GM12878 (cell line): ENCODE measurements around the gene TMEM178A. TPM values are rescaled to one million over a fixed set of nuclear protein-coding genes. Genes with fewer than 3 reads are reported as not detected.
"Not testable (repeated sequence)": the region's sequence is repeated elsewhere in the genome, so short reads cannot be mapped to it uniquely, and the experiment has no call there.

Experiments used
- ATAC-seq: fragments of 200-7000 bp; cut with Tn5 transposase; 3 replicates; pipeline ENCODE4 v1.9.1; 2020; ENCODE audit warnings: mild to moderate bottlenecking, moderate library complexity
- BruUV-seq: library from RNA; stranded (reverse); fragments of 400-500 nt; replicated peaks from 2 replicates; lab custom pipeline; 2021; lab: Mats Ljungman, UMichigan
- CTCF ChIA-PET: fragments of 300-600 bp; sonication (Branson Sonifier 250); formaldehyde crosslinking; extraction: SDS; loops from one replicate; lab custom pipeline; 2021; ENCODE audit warnings: inconsistent platforms; lab: Yijun Ruan, JAX
- POLR2A ChIA-PET: fragments of 350-600 bp; formaldehyde crosslinking; extraction: SDS; loops from one replicate; lab custom pipeline; 2021; ENCODE audit warnings: inconsistent platforms; lab: Charles Lee
- RAD21 ChIA-PET: fragments of 300-600 bp; sonication (Branson Sonifier 250); formaldehyde crosslinking; loops from one replicate; lab custom pipeline; 2023; ENCODE audit warnings: antibody characterized with exemption; ENCODE audit not compliant: unreplicated experiment; lab: Charles Lee
- SMC1A ChIA-PET: fragments of 300-600 bp; sonication (Branson Sonifier 250); formaldehyde crosslinking; loops from one replicate; lab custom pipeline; 2023; ENCODE audit not compliant: unreplicated experiment, uncharacterized antibody; lab: Charles Lee
- DNase-seq: peaks from one replicate; pipeline ENCODE4 v3.0.0-alpha.2; 2011; ENCODE audit warnings: low read depth, low spot score
- FAIRE-seq: peaks from 3 replicates; lab custom pipeline; 2011; peaks lifted over from hg19 to GRCh38; lab: Jason Lieb, UNC
- H2AFZ ChIP-seq: 2 replicates; pipeline ENCODE4 v1.6.0; 2011; ENCODE audit warnings: low read depth, low read length, control low read depth; ENCODE audit not compliant: control insufficient read depth
- H3K27ac ChIP-seq: 2 replicates; pipeline ENCODE4 v1.5.1; 2011; ENCODE audit warnings: control low read depth; ENCODE audit not compliant: control insufficient read depth, insufficient read depth
- H3K27me3 ChIP-seq, 2 experiments: replicated peaks in 1 of 2; 2 replicates each; pipeline versions ENCODE4 v1.6.0 to v1.6.1; 2011; ENCODE audit warnings: low read length in 1 of 2; ENCODE audit not compliant: control insufficient read depth in 2 of 2, insufficient read depth in 2 of 2
- H3K36me3 ChIP-seq, 2 experiments: 2 replicates each; pipeline ENCODE4 v1.5.1; 2011; ENCODE audit warnings: low read length in 1 of 2; ENCODE audit not compliant: control insufficient read depth in 2 of 2, insufficient read depth in 2 of 2
- H3K4me1 ChIP-seq: 2 replicates; pipeline ENCODE4 v1.6.1; 2011; ENCODE audit warnings: mild to moderate bottlenecking, low read length, moderate library complexity, mixed read lengths; ENCODE audit not compliant: control insufficient read depth, insufficient read depth
- H3K4me2 ChIP-seq: 2 replicates; pipeline ENCODE4 v1.6.0; 2011; ENCODE audit warnings: control low read depth; ENCODE audit not compliant: control insufficient read depth, insufficient read depth
- H3K4me3 ChIP-seq: fragments of 200-600 bp; sonication (generic); 2 replicates; pipeline ENCODE4 v1.5.1; 2016
- H3K79me2 ChIP-seq: 2 replicates; pipeline ENCODE4 v1.6.0; 2011; ENCODE audit warnings: low read length; ENCODE audit not compliant: control insufficient read depth, insufficient read depth
- H3K9ac ChIP-seq: 2 replicates; pipeline ENCODE4 v1.8.0; 2011; ENCODE audit warnings: low read length, control low read depth, mixed read lengths; ENCODE audit not compliant: control insufficient read depth, insufficient read depth
- H3K9me3 ChIP-seq: replicated peaks from 3 replicates; pipeline ENCODE4 v1.5.1; 2011; ENCODE audit warnings: mild to moderate bottlenecking, low read length; ENCODE audit not compliant: control insufficient read depth, insufficient read depth
- H4K20me1 ChIP-seq: 2 replicates; pipeline ENCODE4 v1.6.0; 2011; ENCODE audit not compliant: control insufficient read depth, insufficient read depth
- DPF2 ChIP-seq: fragments of 450-650 bp; IDR thresholded peaks from 2 replicates; pipeline ENCODE4 v1.6.1; 2017; ENCODE audit warnings: mild to moderate bottlenecking
- IKZF2 ChIP-seq, 2 experiments: fragments of 450-650 bp; IDR thresholded peaks; 2 replicates each; pipeline ENCODE4 v1.6.1; 2017; ENCODE audit warnings: mild to moderate bottlenecking in 2 of 2, moderate library complexity in 2 of 2
- RUNX3 ChIP-seq: IDR thresholded peaks from 2 replicates; pipeline ENCODE4 v1.6.1; 2012; ENCODE audit warnings: low read length, inconsistent platforms
- TAF1 ChIP-seq: IDR thresholded peaks from 2 replicates; pipeline ENCODE4 v1.6.1; 2011; ENCODE audit warnings: mild to moderate bottlenecking, low read depth, low read length, borderline replicate concordance
- ZNF207 ChIP-seq: fragments of 450-650 bp; IDR thresholded peaks from 2 replicates; pipeline ENCODE4 v1.6.1; 2014; ENCODE audit warnings: antibody characterized with exemption, mild to moderate bottlenecking, borderline replicate concordance
- WGBS: methylation state at CpG from one replicate; pipeline ENCODE4 v1.1.6; 2016; ENCODE audit warnings: low lambda C conversion rate; ENCODE audit not compliant: insufficient replicate concordance, insufficient coverage; ENCODE audit errors: missing lambda C conversion rate; 5-methylcytosine and 5-hydroxymethylcytosine counted together
- in situ Hi-C: fragments of 300-500 bp; cut with MboI; formaldehyde crosslinking; loops from 9 replicates; pipeline ENCODE4 v1.14.3; 2018; ENCODE audit warnings: mixed read lengths
- intact Hi-C: fragments of 100-400 bp; cut with micrococcal nuclease; formaldehyde crosslinking; loops from one replicate; pipeline ENCODE4 v1.14.2; 2022; ENCODE audit not compliant: unreplicated experiment
- polyA plus RNA-seq, 11 experiments: library from polyadenylated mRNA; depleted of rRNA in 4 of 11; unstranded in 6 of 11; stranded (reverse) in 5 of 11; fragments of >200 nt; fragmentation: Nextera tagmentation in 4 of 11; fragmentation: Illumina TruSeq in 1 of 11; extraction: Ambion mirVana in 4 of 11; extraction: Trizol in 1 of 11; gene quantifications; 1 replicate in 1 of 11; 2 replicates in 10 of 11; pipeline versions ENCODE4 v1.2.1 to v1.2.3, GENCODE V29; 2011 to 2016; ENCODE audit warnings: inconsistent platforms in 2 of 11, missing spikeins in 2 of 11, low read depth in 1 of 11
- total RNA-seq, 4 experiments: library from RNA; depleted of rRNA in 3 of 4; stranded (reverse); fragments of >200 nt in 3 of 4; fragmentation: Illumina TruSeq in 1 of 4; extraction: Trizol in 1 of 4; gene quantifications; 2 replicates each; pipeline versions ENCODE4 v1.2.1 to v1.2.3, GENCODE V29; 2013 to 2021

The TMEM178A gene
- total and polyA plus RNA-seq, 10 of the 15 experiments (the other 5 are each of a cell fraction or from before 2014, with no cell fraction given), result not detected

DNA sequence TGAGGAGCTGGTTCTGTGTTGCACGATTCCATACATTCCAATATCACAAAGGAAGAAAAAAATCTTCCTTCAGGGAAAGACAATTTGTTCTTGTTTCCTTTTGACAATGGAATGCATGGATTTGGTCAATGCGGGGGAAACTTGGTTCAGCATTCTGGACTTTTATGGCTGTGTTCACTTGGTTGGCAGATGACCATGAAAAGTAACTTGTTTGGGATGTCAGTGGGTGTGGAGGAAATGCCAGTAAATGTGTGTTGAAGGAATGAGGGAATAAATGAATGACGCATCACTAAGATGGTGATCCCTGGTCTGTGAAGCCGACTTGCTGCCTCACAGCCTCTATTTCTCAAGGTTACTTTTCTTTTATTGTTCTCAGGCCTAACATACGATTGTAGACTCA, 59.7 kb downstream of the TMEM178A start (continued):
- TF ChIP-seq ZNF207 (no peak), TAF1 (no peak)

DNA sequence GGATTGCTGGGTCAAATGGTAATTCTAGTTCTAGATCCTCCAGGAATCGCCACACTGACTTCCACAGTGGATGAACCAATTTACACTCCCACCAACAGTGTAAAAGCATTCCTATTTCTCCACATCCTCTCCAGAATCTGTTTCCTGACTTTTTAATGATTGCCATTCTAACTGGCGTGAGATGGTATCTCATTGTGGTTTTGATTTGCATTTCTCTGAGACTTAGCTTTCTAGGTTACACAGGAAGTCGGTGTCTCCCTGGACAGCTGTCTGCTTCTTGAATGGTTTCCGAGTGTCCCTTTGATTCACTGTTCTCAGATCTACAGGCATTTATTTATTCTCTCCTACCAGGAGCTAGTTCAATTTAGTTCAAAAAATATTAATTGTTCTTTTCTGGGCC, 62.4 kb downstream of the TMEM178A start:
- DNase-seq, FAIRE-seq, POLR2A ChIA-PET, H3K4me3 ChIP-seq, H3K27me3 ChIP-seq, H3K9me3 ChIP-seq, H3K79me2 ChIP-seq, H3K4me2 ChIP-seq, H3K4me1 ChIP-seq, H3K27ac ChIP-seq, H4K20me1 ChIP-seq, H2AFZ ChIP-seq, H3K36me3 ChIP-seq, BruUV-seq, intact Hi-C loops, H3K9ac ChIP-seq: not testable (repeated sequence)
- in situ Hi-C loops, result loop anchor here (10.0 to 25.0 kb wide), 2 partner anchors 343 to 666 kb away; no protein-coding TSS in a partner anchor
- 39% methylated on average over 4 of the region's 4 CpGs for WGBS
- TF ChIP-seq RUNX3 (peak; percentile 34; the same call in 1 of the 2 replicates), DPF2 (0 out of 2 replicates have a peak, but pooled peaks have one; percentile 24), IKZF2 (IDR thresholded peaks at IDR 0.05) (peak; percentile 36 to 52; a peak in 2 of 4 replicates)
- ChIA-PET RAD21 (interaction anchor here (0.7 to 4.4 kb wide), 3 partner anchors 135 to 463 kb away, joined by 3 to 71 read pairs (median 3); no protein-coding TSS in a partner anchor), CTCF (interaction anchor here (0.7 to 8.2 kb wide), 9 partner anchors 8 to 518 kb away, joined by 3 to 145 read pairs (median 7); no protein-coding TSS in a partner anchor), SMC1A (interaction anchor here (0.7 to 6.7 kb wide), 5 partner anchors 10 to 781 kb away, joined by 3 to 63 read pairs (median 3); no protein-coding TSS in a partner anchor)
- peak; percentile 39; the same call in 2 of the 3 replicates for ATAC-seq
